ENCODE results near the gene CACNA2D1.
"Not testable (repeated sequence)": the region's sequence is repeated elsewhere in the genome, so short reads cannot be mapped to it uniquely, and the experiment has no call there.

Gene CACNA2D1

DNA sequence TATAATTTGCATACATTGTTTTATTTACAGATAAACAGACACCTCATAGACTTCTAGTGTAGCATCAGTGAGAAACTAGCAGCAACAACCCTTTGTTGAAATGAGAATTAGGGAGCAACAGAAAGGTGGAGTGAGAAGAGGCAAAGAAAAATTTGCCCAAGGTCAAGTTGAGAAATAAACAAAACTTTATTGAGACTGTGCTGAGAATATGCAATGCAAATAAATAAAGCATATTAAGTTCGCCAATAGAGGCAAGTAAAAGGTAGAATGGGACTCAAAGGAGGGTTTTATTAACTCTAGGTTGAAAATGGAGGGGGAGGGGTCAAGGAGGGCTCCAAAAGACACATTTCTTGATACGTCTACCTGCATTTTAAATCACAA lies 49.7 kb downstream of the CACNA2D1 start:
- DNase-seq (ENCODE audit: low read depth, low spot score): no peak

DNA sequence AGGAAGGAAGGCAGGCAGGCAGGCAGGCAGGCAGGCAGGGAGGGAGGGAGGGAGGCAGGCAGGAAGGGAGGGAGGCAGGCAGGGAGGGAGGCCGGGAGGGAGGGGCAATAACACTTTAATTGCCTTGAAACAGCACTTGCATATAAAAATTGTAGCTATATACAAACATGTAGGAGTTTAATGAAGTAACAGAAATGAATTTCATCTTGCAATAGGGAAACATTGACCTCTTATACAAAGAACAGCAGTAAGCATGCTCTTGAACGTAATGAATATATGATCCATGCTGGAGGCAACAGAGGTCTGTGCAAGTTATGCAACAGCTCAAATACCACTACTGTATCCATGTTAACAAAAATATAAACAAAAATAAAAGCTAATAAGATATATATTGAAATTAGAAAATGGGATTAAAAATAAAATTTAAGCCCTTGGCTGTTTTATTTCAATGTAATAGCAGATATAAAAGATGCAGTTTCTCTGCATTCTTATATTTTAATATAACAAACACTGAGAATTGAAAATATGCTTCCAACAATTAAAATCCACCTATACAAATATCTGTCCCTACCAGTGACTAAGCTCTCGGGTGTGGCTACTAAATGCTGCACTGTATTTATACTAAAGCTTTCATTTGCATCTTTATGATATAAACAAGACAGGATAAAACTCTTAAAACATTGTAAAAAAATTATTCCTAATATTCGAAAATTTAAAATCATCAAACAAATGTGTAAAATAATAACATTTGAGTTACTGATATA lies 50.3 kb downstream of the CACNA2D1 start:
- DNase-seq (ENCODE audit: low read depth, low spot score): no peak

DNA sequence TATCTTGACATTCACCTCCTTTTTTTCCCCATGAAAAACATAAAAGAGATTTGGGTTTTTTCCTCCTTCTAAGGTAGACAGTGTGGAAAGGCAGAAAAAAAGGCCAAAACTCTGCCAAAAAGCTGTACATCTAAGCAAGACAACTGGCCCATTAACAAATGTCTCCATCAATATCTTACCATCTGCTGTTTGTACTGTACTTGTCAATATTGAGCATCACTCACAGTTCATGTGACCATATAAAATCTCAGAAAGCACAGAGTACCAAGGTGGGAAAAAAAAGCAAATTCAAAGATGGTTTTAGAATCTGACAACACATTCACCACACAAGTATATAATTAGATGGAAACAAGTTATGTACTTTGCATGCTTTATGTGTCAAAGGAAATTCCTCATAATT lies 52.6 kb downstream of the CACNA2D1 start:
- DNase-seq (ENCODE audit: low read depth, low spot score): no peak

DNA sequence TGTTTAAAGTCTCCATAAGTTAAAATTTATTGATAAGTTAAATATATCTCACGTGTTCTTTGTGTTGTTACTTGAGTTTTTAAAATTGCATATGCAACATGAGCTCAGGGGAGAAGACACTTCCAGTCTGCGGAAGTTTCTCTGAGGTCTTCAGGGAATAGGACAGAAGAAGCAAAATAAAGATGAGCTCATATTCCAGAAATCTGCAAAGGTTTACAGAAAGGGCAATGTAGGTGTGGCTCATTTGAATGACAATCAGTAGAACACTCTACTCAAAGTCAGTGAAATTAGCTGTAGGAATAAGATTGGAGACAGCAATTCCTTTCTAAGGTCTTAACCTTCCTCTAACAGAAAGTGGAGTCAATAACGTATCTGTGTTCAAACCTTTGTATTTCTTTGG lies 53.7 kb downstream of the CACNA2D1 start:
- no peak for DNase-seq (ENCODE audit: low read depth, low spot score)

DNA sequence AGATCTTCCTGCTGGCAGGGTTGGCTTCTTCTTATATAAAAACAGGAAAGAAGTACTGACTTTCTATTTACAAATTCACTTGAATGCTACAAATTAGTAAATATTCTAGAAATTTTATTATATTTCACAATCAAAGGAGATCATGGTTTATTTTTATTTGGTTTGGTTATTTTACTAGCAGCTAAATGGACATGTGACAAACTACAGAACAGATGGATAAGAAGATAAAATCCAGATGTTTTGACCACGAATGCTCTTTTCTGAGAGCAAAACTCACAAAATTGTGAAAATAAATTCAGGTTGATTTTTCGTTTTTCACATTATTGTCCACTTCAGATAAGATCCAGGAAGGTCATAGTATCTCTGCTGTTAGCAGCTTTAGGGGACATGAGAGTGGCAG lies 55.4 kb downstream of the CACNA2D1 start:
- no peak for DNase-seq (ENCODE audit: low read depth, low spot score)

DNA sequence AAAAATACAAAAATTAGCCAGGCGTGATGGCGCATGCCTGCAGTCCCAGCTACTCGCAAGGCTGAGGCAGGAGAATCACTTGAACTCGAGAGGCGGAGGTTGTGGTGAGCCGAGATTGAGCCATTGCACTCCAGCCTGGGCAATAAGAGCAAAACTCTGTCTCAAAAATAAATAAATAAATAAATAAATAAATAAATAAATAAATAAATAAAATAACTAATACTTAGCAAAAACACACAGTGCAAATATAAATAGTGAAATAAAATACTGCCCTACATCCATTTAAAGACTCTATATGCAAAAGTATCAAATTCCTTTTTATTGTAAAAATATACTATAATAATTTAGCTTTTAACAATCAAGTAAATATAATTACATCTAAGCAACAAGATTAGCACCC lies 57.0 kb downstream of the CACNA2D1 start:
- DNase-seq (ENCODE audit: low read depth, low spot score): not testable (repeated sequence)

DNA sequence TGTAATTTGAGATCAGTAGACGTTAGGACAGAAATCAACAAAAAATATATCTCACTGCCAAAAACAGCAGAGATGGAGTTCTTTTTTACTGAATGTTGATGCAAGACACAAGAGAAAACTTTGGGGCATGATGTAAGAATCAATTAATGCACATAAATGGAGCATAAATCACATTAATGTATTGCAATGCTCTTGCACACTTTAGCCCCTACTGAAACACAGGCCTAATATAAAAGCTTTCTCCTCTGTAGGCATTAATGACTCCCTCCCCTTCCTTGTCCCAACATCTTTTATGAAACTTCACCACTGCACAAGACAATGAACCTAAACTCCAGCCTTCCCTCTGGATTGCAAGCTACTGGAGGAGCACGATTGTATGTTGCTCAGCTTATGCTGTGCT lies 58.8 kb downstream of the CACNA2D1 start:
- no peak for DNase-seq (ENCODE audit: low read depth, low spot score)

DNA sequence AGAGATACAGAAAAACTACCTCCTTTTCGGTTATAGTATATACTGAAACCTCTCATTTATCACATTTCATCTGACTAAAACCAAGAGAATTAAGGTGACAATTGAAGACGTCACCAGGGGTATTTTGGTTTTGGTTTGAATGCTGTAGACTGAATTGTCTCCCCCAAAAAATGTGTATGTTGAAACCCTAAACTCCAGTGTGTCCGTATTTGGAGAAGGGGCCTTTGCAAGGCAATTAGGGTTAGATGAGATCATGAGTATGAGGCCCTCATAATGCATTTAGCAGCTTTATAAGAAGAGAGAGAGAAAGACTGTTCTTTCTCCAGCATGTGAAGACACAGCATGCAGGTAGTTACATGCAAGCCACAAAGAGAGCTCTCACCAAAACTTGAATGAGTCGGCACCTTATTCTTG lies 59.5 kb downstream of the CACNA2D1 start:
- no peak for DNase-seq (ENCODE audit: low read depth, low spot score)

DNA sequence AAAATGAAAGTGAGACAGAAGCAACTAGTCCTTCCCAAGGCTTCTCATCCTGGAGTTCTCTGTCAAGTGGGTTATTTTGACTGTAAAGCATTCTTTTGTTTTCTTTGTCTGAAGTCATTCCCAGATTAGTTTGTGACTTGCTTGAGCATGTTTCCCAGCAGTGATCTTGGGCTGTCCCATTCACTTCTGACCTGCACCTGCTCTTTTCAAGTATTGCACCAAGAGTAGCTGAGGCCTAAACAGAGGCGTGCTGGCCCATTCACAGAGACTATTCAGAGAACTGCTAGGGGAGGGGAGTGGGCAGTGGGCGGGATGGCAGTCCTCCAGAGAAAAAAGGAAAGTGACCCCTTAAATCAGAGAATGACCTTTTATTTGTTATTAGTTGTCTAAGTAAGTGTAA lies 61.3 kb downstream of the CACNA2D1 start:
- peak; percentile 8 for DNase-seq (ENCODE audit: low read depth, low spot score)

DNA sequence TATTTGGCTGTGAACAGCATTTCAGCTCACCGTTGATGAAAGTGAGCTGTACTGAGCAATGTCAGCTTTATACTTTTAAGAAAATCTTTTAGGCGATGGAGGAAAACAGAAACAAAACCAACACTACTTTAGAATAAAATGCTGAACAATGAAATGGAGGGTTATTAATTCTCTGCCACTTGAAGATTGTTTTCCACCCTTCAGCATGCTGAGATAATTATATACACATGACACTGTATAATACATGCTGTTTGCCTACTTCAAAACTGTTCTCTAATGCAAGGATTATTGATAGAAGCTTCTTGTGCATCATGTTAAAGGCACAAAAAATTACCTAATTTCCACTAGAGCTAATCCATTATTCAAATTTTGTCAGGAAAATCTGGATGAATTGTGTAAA lies 66.8 kb downstream of the CACNA2D1 start:
- no peak for DNase-seq (ENCODE audit: low read depth, low spot score)

DNA sequence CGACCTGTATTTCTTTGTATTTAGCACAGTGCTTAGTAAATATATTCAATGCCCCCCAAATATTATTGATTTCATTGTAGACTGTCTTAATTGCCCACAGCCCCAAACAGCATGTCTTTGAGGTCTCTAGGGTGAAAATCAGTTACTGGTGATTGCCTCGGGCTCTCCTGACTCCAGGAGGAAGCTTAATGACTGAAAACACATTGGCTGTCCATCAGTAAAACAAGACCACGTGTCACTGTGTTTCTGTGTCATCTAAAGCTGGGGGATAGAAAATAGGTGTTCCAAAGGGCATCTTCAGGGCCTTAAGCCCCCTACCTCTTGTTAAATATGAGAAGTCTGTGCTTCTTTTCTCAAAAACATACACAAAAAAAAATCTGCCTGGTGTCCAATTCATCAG lies 67.9 kb downstream of the CACNA2D1 start:
- DNase-seq (ENCODE audit: low read depth, low spot score): peak; percentile 53

DNA sequence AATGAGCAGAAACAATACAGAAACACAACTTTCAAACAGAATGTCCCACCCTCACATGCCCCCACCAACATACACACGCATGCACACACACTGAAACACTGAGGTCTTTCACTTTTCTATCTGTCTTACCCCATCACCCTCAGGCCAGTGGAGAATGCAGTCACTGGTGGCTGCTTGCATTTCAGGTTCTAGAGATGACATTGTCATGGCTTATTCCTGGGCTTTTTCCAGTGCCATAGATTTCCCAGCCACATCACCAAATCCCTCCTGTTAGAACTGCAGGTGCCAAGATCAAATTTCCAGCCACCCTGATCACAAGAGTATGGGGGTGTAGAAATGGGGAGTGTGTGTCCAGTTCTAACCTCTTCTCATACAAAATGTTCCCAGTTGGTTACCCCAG lies 68.4 kb downstream of the CACNA2D1 start:
- peak; percentile 8 for DNase-seq (ENCODE audit: low read depth, low spot score)

DNA sequence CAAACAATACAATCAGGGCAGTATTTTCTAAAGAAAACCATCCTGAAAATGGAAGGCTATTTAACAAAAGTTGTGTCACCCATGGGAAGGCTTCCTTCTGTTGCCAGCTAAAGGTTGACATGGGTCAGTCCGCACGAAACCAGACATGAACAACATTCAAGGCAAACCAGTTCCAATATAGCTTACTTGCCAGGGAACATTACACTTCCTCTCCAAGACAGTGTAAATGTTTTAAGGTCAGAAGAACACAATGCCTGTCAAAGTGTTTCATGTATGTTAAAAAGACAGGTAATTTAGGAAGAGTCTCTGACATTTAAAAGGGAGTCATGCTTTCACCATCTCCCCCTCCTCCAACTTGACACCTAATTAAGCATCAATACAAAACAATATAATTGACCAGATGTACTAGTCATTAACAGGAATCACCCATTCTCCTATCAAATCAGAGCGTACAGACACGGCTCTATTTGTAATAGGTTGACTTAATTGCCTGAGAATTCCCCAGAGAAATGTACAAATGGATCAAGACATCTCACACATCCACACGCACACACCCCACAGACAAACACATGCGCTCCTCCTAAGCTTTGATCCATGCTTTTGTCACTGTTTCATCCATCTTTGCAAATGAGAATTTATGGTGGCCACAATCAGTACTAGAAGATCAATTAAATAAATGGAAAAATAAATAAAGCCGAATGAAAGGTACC lies 69.5 kb downstream of the CACNA2D1 start:
- no peak for DNase-seq (ENCODE audit: low read depth, low spot score)

DNA sequence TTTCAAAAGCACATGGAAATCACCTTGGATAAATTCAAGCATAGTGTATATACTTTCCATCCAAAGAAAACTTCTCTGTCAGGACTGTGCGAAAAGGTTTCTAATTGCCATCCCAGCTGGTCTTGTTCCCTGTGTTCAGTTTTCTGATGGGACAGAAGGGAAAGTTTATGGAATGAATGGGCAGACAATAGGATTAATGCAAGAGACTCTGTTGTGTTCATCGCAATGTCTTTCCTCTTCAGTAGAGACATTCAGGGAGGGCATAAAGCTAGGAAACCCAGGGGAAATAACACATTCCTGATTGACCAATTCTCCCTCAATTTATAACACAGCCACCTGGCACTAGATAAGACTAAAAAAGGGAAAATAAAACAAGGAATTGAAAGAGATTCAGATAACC lies 78.9 kb downstream of the CACNA2D1 start:
- DNase-seq (ENCODE audit: low read depth, low spot score): no peak

DNA sequence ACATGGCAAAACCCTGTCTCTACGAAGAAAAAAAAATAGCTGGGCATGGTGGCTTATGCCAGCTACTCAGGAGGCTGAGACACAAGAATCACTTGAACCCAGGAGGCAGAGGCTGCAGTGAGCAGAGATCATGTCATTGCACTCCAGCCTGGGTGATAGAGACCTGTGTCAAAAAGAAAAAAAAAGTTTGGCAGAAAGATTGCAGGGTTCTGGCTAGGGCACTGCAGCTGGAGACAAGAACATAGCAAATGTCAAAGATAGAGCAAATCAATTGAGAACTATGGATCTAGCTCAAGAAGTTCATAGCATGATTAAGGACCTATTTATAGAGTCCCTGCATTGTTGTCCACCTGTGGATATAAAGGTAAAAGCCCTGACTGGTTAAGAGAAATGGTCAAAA lies 79.5 kb downstream of the CACNA2D1 start:
- DNase-seq (ENCODE audit: low read depth, low spot score): no peak

DNA sequence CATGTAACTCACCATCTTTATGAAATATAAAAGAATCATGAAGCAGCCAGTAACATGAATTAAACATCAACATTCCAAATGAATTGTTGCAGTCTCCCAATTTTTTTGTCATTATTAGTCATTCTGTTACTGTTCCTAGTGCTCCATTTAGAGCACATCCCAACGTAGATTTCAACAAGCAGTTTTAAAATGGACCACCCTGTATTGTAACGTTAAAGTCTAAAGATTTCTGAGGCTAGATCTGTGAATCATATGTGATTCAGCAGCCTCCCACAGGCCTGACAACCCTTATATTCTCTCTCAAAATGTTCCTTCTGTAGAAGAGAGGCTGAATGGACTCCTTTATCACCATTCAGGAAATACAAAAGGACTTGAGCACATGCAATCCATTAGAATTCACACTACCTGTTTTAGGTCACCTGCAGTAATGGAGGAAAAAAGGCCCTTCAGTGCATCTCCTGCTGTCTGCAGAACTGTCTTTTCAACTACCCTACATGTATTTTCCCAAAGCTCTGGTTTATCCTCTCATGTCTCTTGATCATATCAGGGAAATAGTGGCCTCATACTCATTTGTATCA lies 81.4 kb downstream of the CACNA2D1 start:
- no peak for DNase-seq (ENCODE audit: low read depth, low spot score)

DNA sequence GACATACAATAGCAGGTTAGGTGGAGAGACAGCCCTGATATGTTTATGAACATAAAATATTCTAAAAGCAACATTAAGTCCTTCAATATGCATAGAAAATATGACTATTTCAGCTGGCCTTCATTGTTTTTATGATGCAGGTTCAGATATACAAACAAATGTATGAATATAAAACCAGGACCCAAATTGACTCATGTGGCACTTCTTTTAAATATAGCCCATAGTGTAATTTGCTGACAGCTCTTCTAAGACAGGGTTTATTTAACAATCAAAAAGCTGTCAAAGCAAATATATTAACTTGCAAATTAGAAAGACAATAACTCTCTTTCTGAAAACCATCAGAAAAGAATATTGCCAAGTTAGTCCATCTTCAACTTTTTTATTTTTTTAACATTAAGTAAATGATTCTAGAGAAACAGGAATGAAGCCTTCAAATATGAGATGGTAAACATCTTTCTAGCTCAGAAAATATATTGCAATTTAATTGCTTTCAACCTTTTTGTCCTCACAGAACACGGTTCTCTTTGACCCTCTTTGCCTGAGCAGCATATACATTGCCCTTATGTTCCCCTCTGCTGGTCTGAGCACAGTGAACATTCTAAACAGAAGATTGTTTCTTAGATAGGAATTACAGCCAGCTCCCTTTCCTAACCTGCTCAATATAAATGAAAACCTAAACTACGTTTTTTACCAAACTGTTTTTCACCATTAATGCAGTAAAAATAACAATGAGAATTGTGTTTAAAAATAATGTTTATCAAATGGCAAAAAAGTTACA lies 82.8 kb downstream of the CACNA2D1 start:
- DNase-seq (ENCODE audit: low read depth, low spot score): no peak

DNA sequence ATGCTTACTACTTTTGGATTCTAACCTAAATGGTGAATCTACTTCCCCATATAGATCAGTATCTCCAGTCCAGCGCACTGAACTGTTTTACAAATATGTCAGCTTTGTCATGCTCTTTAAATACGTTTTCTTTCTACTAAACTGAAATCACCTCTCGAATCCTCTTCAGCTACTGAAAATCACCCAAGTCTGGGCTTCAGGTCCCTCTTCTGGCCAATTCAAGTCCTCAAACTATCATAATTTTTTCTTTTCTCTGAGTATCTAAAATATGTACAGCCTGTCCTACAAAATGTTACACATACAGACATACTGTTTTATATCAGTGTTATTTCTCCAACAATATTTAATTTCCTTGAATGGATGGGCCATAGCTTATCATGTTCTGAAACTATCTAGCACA lies 84.2 kb downstream of the CACNA2D1 start:
- DNase-seq (ENCODE audit: low read depth, low spot score): no peak

DNA sequence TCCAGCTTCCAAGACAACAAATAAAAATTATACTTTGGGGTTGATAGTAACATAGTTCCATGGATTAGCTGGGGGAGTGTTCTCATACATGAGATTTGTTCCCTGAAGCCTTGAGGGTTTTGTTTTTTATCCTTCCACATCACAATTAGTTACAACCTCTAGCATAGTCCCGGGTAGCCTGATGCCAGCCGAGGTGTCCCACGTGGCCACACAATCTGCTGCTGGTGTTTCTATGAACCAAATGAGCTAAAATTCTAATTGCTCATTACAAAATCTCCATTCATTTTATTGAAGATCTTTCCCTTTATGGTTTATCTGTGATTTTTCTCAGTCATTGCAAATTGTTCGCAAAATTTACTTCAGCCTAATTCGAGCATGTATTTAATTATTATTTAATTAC lies 84.7 kb downstream of the CACNA2D1 start:
- DNase-seq (ENCODE audit: low read depth, low spot score): no peak

DNA sequence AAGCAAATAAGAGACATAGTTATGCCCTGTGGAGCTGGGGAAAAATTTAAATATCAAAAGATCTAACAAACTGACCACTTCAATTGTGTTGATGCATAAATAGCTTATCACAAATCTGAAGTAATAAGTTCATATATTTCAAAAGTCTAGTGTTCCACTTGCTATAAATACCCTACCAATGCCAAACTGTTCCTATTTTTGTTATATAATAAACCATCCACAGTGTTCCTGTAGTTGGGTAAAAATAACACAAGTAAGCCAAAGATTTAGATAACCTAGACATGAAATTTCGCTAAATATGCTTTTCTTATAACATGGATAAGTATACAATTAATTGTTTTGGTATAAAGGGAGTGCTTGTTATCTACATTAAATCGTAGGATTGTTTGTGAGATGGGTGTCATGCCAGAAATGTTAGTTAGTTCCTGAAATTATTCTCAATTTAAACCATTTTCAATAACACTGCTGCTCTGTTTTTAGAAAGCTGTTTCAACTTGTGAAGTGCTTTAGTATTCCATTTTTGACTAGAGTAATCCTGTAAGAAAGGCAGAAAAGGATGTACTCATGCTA lies 85.5 kb downstream of the CACNA2D1 start:
- DNase-seq (ENCODE audit: low read depth, low spot score): no peak

DNA sequence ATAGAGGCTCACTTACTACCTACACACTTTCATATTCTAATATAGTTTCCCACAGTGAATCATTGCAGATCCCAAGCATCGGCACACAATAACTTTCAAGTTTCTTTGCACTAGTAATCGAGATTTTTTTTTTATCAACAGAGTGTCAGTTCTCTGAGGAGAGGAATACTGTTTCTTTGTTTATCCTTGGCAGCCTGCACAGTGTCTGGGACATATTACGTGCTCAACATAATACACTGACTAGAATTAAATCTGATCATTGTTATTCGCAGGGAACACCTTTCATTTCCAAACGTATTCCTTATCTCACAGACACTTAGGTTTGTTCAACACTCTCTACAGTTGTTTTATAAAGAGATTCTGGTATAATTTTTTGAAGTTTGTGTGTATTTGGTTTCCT lies 95.3 kb downstream of the CACNA2D1 start:
- no peak for DNase-seq (ENCODE audit: low read depth, low spot score)

DNA sequence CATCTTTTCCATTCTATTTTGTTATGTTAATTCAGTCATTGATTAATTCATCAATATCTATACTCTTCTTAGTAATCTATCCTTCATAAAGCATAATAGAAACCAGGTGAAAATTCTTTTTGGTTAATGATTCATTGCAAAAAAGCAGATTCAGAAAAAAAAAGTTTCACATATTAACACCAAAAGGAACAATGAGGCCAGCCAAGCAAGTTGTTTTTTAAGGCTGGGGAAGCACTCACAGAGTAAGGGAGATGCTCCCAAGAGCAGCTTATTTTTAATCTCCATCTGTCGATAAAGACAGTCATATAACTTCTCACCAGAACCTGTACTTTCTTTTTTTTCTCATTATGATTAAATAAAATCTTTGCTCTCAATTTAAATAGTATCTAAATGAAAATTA lies 95.8 kb downstream of the CACNA2D1 start:
- DNase-seq (ENCODE audit: low read depth, low spot score): no peak
